ACHN (cell line): ENCODE data around the gene SLC22A16.
"Not testable (repeated sequence)": the region's sequence is repeated elsewhere in the genome, so short reads cannot be mapped to it uniquely, and the experiment has no call there.

Experiments
- DNase-seq: peaks from one replicate; pipeline ENCODE4 v3.0.0-alpha.2; 2015
- in situ Hi-C: cut with HindIII; loops from 2 replicates; pipeline ENCODE4 v1.10.0; 2017; ENCODE audit warnings: low sequenced_read_pairs, low pct_ligation_motif_present, low pct_unique_long_range_greater_than_20kb

The SLC22A16 gene

GRCh38 chr6:110492584-110492983 lies 16.2 kb upstream of the SLC22A16 start:
- no peak for DNase-seq
- in situ Hi-C loops, result no loop called here

GRCh38 chr6:110491644-110492317 lies 15.4 kb upstream of the SLC22A16 start:
- in situ Hi-C loops, result no loop called here
- no peak for DNase-seq

- DNase-seq, result no peak
- in situ Hi-C loops, result no loop called here
Observed at GRCh38 chr6:110491299-110491643, 14.9 kb upstream of the SLC22A16 start.

- in situ Hi-C loops, result no loop called here
- no peak for DNase-seq
Observed at GRCh38 chr6:110490110-110490509, 13.7 kb upstream of the SLC22A16 start.

GRCh38 chr6:110488606-110489190 lies 12.3 kb upstream of the SLC22A16 start:
- no peak for DNase-seq
- in situ Hi-C loops, result no loop called here

- DNase-seq, in situ Hi-C loops: not testable (repeated sequence)
Observed at GRCh38 chr6:110487968-110488381, 11.6 kb upstream of the SLC22A16 start.

GRCh38 chr6:110486756-110487155 lies 10.3 kb upstream of the SLC22A16 start:
- in situ Hi-C loops, result no loop called here
- no peak for DNase-seq

GRCh38 chr6:110485491-110485890 lies 9.1 kb upstream of the SLC22A16 start:
- in situ Hi-C loops, result no loop called here
- no peak for DNase-seq

GRCh38 chr6:110484321-110484720 lies 7.9 kb upstream of the SLC22A16 start:
- no peak for DNase-seq
- in situ Hi-C loops, result no loop called here

GRCh38 chr6:110482774-110483400 lies 6.5 kb upstream of the SLC22A16 start:
- no peak for DNase-seq
- in situ Hi-C loops, result no loop called here

- in situ Hi-C loops, result no loop called here
- DNase-seq, result no peak
Observed at GRCh38 chr6:110481081-110481480, 4.7 kb upstream of the SLC22A16 start.

GRCh38 chr6:110475066-110475653 lies 1.3 kb downstream of the SLC22A16 start:
- no peak for DNase-seq
- in situ Hi-C loops, result no loop called here

- DNase-seq, result no peak
- in situ Hi-C loops, result no loop called here
Observed at GRCh38 chr6:110474500-110474899, 1.9 kb downstream of the SLC22A16 start.

- in situ Hi-C loops, result no loop called here
Observed at GRCh38 chr6:110472739-110473138, 3.7 kb downstream of the SLC22A16 start.

GRCh38 chr6:110471726-110472365 lies 4.6 kb downstream of the SLC22A16 start:
- no peak for DNase-seq
- in situ Hi-C loops, result no loop called here

More at GRCh38 chr6:110472739-110473138, 3.7 kb downstream of the SLC22A16 start:
- DNase-seq, result no peak

GRCh38 chr6:110468731-110469130 lies 7.7 kb downstream of the SLC22A16 start:
- DNase-seq, result no peak
- in situ Hi-C loops, result no loop called here

GRCh38 chr6:110467566-110468140 lies 8.8 kb downstream of the SLC22A16 start:
- DNase-seq, result no peak
- in situ Hi-C loops, result no loop called here

- in situ Hi-C loops, result no loop called here
- no peak for DNase-seq
Observed at GRCh38 chr6:110462884-110463481, 13.4 kb downstream of the SLC22A16 start.

- DNase-seq, result no peak
- in situ Hi-C loops, result no loop called here
Observed at GRCh38 chr6:110461376-110461775, 15.0 kb downstream of the SLC22A16 start.
